IgD-negative memory B cell (primary cell): ENCODE measurements around the gene ZNF592. TPM values are rescaled to one million over a fixed set of nuclear protein-coding genes. Genes with fewer than 3 reads are reported as not detected.

Experiments
- H3K27ac Mint-ChIP-seq, 3 donors: one replicate each; pipeline ENCODE4 v1.8.0; 2020 to 2022; ENCODE audit warnings: mild to moderate bottlenecking in 3 of 3, mixed read lengths in 3 of 3, moderate library complexity in 1 of 3
- H3K27me3 Mint-ChIP-seq: one replicate; pipeline ENCODE4 v1.8.0; 2021; ENCODE audit warnings: mixed read lengths
- H3K36me3 Mint-ChIP-seq: one replicate; pipeline ENCODE4 v1.8.0; 2020; ENCODE audit warnings: mild to moderate bottlenecking, mixed read lengths
- H3K4me1 Mint-ChIP-seq, 3 donors: one replicate each; pipeline ENCODE4 v1.8.0; 2020 to 2022; ENCODE audit warnings: mixed read lengths in 3 of 3, mild to moderate bottlenecking in 1 of 3
- H3K4me3 Mint-ChIP-seq, 4 donors: one replicate each; pipeline ENCODE4 v1.8.0; 2020 to 2022; ENCODE audit warnings: mild to moderate bottlenecking in 4 of 4, mixed read lengths in 4 of 4, moderate library complexity in 3 of 4
- H3K9me3 Mint-ChIP-seq, 3 donors: one replicate each; pipeline ENCODE4 v1.8.0; 2020 to 2021; ENCODE audit warnings: mixed read lengths in 3 of 3, mild to moderate bottlenecking in 1 of 3
- polyA plus RNA-seq: library from polyadenylated mRNA; unstranded; fragments of 300-500 nt; fragmentation: Illumina TruSeq; gene quantifications from one replicate; pipeline ENCODE4 v1.2.3, GENCODE V29; 2021

ZNF592 gene
- polyA plus RNA-seq, 1 donor from 2014 or later = 11.9 TPM

- Mint-ChIP-seq H3K27me3 (no peaks in the 10 kb centered on the region), H3K27ac (peak overlapping the region in 1 of 3 donors; percentile 83), H3K36me3 (no peaks in the 10 kb centered on the region), H3K9me3 (no peaks in the 10 kb centered on the region), H3K4me3 (no peak overlapping the region), H3K4me1 (no peaks in the 10 kb centered on the region)
These were observed 50.1 kb downstream of the ZNF592 start for GRCh38 chr15:84798436-84798946.

- peaks cover 2% of the 10 kb centered on the region for H3K36me3 Mint-ChIP-seq
- H3K4me3 Mint-ChIP-seq = no peak overlapping the region
- no peaks in the 10 kb centered on the region for H3K27me3 Mint-ChIP-seq
- H3K9me3 Mint-ChIP-seq = no peaks in the 10 kb centered on the region
- H3K4me1 Mint-ChIP-seq = no peaks in the 10 kb centered on the region
- H3K27ac Mint-ChIP-seq = no peak overlapping the region
These were observed 51.3 kb downstream of the ZNF592 start for GRCh38 chr15:84799511-84800187.

- Mint-ChIP-seq H3K4me3 (no peak overlapping the region), H3K4me1 (no peaks in the 10 kb centered on the region), H3K27ac (peak overlapping the region in 1 of 3 donors; percentile 23), H3K36me3 (peaks cover 2% of the 10 kb centered on the region), H3K27me3 (no peaks in the 10 kb centered on the region), H3K9me3 (no peaks in the 10 kb centered on the region)
These were observed 52.0 kb downstream of the ZNF592 start for GRCh38 chr15:84800365-84800806.

- H3K27me3 Mint-ChIP-seq = no peaks in the 10 kb centered on the region
- H3K36me3 Mint-ChIP-seq = peaks cover 2% of the 10 kb centered on the region
These were observed 55.9 kb downstream of the ZNF592 start for GRCh38 chr15:84804005-84804900.

DNA sequence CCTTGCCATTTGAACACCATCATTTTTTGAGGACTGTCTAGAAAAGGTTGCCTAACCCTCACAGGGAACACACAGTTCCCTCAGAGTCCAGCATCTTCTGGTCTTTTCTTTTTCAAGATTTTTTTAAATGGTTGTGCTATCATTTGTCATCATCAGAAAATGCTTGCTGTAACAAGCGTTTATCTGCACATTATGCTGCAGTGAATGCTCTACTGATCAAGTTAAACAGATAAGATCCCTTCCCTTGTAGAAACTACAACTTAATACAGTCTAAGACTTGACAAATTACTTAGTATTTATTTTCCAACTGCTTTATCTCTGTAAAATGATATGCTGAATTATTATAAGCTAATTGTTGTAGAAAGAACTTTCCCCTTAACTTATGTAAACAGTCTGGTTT is 56.8 kb downstream of the ZNF592 start:
- H3K4me3 Mint-ChIP-seq = no peak overlapping the region
- peaks cover 5 to 7% (median 6%) of the 10 kb centered on the region in 3 donors for H3K4me1 Mint-ChIP-seq
- H3K9me3 Mint-ChIP-seq = no peaks in the 10 kb centered on the region
- no peak overlapping the region for H3K27ac Mint-ChIP-seq
- H3K27me3 Mint-ChIP-seq = no peaks in the 10 kb centered on the region
- H3K36me3 Mint-ChIP-seq = peaks cover 2% of the 10 kb centered on the region

More at GRCh38 chr15:84804005-84804900, 55.9 kb downstream of the ZNF592 start:
- Mint-ChIP-seq H3K27ac (no peak overlapping the region), H3K4me3 (no peak overlapping the region), H3K9me3 (no peaks in the 10 kb centered on the region), H3K4me1 (peaks cover 5 to 7% (median 6%) of the 10 kb centered on the region in 3 donors)

GRCh38 chr15:84807228-84807627 is 58.8 kb downstream of the ZNF592 start:
- Mint-ChIP-seq H3K27ac (peak overlapping the region in 1 of 3 donors; percentile 51), H3K36me3 (peaks cover 4% of the 10 kb centered on the region), H3K27me3 (no peaks in the 10 kb centered on the region)

GRCh38 chr15:84810073-84810840 is 61.9 kb downstream of the ZNF592 start:
- H3K36me3 Mint-ChIP-seq = peaks cover 2% of the 10 kb centered on the region
- H3K4me1 Mint-ChIP-seq = peaks cover 5 to 9% (median 6%) of the 10 kb centered on the region in 3 donors
- H3K9me3 Mint-ChIP-seq = no peaks in the 10 kb centered on the region
- H3K27me3 Mint-ChIP-seq = peaks cover 2% of the 10 kb centered on the region
- H3K4me3 Mint-ChIP-seq = no peak overlapping the region
- H3K27ac Mint-ChIP-seq = peak overlapping the region in 1 of 3 donors; percentile 36

More at GRCh38 chr15:84807228-84807627, 58.8 kb downstream of the ZNF592 start:
- H3K4me1 Mint-ChIP-seq = peaks cover 5 to 9% (median 6%) of the 10 kb centered on the region in 3 donors
- H3K9me3 Mint-ChIP-seq = no peaks in the 10 kb centered on the region
- no peak overlapping the region for H3K4me3 Mint-ChIP-seq

DNA sequence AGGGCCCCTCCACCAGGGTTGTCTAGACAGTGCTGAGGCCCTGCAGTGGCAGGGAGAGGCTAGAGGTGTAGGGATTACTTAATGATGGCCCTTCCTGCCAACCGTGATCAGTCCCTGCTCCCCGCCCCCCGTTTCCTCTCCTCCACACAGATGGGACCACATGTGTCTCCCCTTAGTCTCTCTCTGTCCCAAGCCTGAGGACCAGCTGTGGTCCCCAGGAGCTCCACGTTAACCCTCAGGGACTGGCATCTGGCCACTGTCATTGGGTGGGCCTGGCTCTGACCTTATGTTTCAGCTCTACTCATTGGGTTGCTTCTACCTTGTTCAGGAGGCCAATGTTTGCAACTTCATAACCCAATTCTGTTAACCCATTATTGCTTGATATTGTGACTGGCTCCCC is 62.8 kb downstream of the ZNF592 start:
- Mint-ChIP-seq H3K4me1 (peaks cover 5 to 9% (median 6%) of the 10 kb centered on the region in 3 donors), H3K4me3 (no peak overlapping the region), H3K27me3 (peaks cover 3% of the 10 kb centered on the region), H3K36me3 (peaks cover 2% of the 10 kb centered on the region), H3K9me3 (no peaks in the 10 kb centered on the region), H3K27ac (no peak overlapping the region)

GRCh38 chr15:84811828-84812227 is 63.4 kb downstream of the ZNF592 start:
- Mint-ChIP-seq H3K27ac (no peak overlapping the region), H3K4me3 (no peak overlapping the region), H3K4me1 (peaks cover 6 to 9% (median 7%) of the 10 kb centered on the region in 3 donors), H3K27me3 (peaks cover 6% of the 10 kb centered on the region), H3K36me3 (peaks cover 2% of the 10 kb centered on the region), H3K9me3 (no peaks in the 10 kb centered on the region)

- no peaks in the 10 kb centered on the region for H3K9me3 Mint-ChIP-seq
- H3K27ac Mint-ChIP-seq = no peak overlapping the region
- peaks cover 2% of the 10 kb centered on the region for H3K36me3 Mint-ChIP-seq
- peaks cover 6% of the 10 kb centered on the region for H3K27me3 Mint-ChIP-seq
- H3K4me3 Mint-ChIP-seq = no peak overlapping the region
- H3K4me1 Mint-ChIP-seq = peaks cover 0 to 6% (median 2%) of the 10 kb centered on the region in 3 donors
These were observed 64.5 kb downstream of the ZNF592 start for GRCh38 chr15:84812842-84813241.

GRCh38 chr15:84813435-84813834 is 65.0 kb downstream of the ZNF592 start:
- Mint-ChIP-seq H3K4me3 (no peak overlapping the region), H3K27me3 (peaks cover 6% of the 10 kb centered on the region), H3K36me3 (peaks cover 3% of the 10 kb centered on the region), H3K27ac (no peak overlapping the region), H3K4me1 (peaks cover 0 to 8% (median 2%) of the 10 kb centered on the region in 3 donors), H3K9me3 (no peaks in the 10 kb centered on the region)

DNA sequence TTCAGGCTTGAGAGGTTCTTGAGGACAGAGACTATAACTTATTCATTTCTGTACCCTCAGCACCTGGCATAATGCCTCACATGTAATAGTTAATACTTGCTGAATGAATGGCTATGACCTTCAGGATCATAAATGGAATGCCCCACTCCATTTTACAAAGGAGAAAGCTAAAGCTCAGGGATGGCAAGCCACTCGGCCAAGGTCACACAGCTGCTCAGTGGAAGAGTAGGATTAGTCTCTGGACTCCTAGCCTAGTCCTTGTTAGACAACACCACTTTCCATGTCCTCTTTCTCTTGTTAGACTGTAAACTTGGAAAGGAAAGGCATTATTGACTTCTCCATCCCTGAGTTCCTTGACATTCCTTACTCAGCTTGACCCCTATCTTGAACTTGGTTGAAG is 65.5 kb downstream of the ZNF592 start:
- H3K27me3 Mint-ChIP-seq = peaks cover 6% of the 10 kb centered on the region
- H3K4me1 Mint-ChIP-seq = peaks cover 0 to 7% (median 2%) of the 10 kb centered on the region in 3 donors
- H3K27ac Mint-ChIP-seq = no peak overlapping the region
- peaks cover 3% of the 10 kb centered on the region for H3K36me3 Mint-ChIP-seq
- no peak overlapping the region for H3K4me3 Mint-ChIP-seq
- no peaks in the 10 kb centered on the region for H3K9me3 Mint-ChIP-seq

DNA sequence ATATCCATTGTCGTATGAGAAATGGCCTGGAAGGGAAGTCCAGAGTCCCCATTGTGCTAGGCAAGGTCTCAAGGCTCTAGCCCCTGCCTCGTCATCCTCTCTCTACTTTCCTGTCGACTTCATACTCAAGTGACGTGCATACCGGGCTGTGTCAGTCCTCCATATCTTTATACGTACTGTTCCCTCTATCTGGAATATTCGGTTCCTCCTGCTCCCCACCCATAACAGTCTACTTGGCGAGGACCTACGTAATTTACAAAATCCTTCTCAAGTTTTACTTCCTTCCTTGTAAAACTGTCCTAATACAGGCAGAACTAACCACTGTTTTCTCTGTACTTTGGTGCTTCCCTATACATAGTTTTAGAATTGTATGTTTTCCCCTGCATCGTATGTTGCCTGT is 66.5 kb downstream of the ZNF592 start:
- Mint-ChIP-seq H3K4me3 (no peak overlapping the region), H3K27me3 (peaks cover 6% of the 10 kb centered on the region), H3K36me3 (peaks cover 3% of the 10 kb centered on the region), H3K4me1 (peaks cover 0 to 6% (median 2%) of the 10 kb centered on the region in 3 donors), H3K9me3 (no peaks in the 10 kb centered on the region), H3K27ac (no peak overlapping the region)

- Mint-ChIP-seq H3K9me3 (no peaks in the 10 kb centered on the region), H3K4me1 (peaks cover 0 to 6% (median 2%) of the 10 kb centered on the region in 3 donors), H3K27ac (no peak within 1 kb of the TSS), H3K4me3 (no peak within 1 kb of the TSS), H3K27me3 (peaks cover 6% of the 10 kb centered on the region), H3K36me3 (peaks cover 2% of the 10 kb centered on the region)
These were observed 68.5 kb downstream of the ZNF592 start, which contains the start of gene ALPK3 for GRCh38 chr15:84816694-84817465. ALPK3 (plus strand) TSS chr15:84817356; CDS start chr15:84817453, 97 bp downstream.
